GM18519 (cell line): Measurements from ENCODE around the gene AFDN.

Experiments
- ATAC-seq: cut with Tn5 transposase; IDR thresholded peaks from one replicate; pipeline ENCODE4 v1.9.1; 2021; ENCODE audit warnings: mild to moderate bottlenecking, moderate library complexity; ENCODE audit not compliant: unreplicated experiment, low FRiP score

The AFDN gene

DNA sequence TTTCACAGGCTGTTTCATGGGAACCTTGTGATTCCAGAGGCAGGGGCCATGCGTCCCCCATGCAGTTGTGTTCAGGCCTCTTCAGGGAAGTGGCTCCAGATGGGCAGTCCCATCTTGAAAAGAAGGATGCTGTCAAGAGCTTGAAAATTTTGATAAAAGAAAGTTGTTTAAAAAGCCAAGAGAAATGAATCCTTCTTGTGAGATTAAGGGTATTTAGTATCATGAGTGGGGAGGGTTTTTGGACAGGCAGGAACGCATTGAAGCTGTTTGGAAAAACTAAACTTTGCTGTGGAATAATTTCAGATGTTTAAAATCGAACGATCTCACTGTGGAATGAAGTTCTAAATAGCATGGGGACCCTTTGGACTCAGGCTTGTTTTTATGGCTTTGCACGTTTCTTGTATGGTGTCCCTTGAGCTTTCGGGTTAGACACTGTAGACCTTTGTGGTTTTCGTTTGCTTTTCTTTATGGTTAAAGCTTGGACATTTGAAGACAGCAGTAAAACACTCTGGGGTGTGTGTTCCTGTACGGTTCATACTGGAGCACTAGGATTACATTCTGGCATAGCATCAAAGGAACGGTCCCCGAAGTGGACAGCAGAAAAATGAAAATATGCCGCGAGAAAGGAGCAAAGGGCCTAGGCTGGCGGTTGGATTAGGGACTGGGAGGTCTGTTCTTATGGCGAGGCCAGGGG is 188.9 kb downstream of the AFDN start:
- no peak for ATAC-seq

DNA sequence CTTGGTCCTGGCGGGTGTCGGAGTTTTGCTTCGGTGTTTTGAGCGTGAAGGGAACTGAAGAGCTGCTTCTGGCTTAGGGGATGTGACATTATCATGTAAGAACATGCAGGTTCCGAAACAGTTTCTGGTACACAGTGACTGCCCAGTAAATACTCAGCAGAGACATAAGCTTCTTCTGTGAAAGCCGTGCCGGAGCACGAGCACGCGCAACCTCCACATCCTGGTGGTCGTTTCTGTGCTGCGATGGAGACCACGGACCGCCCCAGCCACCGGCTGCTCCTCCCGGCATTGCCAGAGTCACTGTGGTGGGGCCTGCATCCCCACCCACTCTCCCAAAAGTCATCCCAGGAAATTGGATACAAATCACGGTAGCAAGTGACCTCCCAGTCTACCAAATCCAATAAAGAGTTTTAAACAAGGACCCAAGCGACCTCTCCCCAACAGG is 189.5 kb downstream of the AFDN start:
- no peak for ATAC-seq

DNA sequence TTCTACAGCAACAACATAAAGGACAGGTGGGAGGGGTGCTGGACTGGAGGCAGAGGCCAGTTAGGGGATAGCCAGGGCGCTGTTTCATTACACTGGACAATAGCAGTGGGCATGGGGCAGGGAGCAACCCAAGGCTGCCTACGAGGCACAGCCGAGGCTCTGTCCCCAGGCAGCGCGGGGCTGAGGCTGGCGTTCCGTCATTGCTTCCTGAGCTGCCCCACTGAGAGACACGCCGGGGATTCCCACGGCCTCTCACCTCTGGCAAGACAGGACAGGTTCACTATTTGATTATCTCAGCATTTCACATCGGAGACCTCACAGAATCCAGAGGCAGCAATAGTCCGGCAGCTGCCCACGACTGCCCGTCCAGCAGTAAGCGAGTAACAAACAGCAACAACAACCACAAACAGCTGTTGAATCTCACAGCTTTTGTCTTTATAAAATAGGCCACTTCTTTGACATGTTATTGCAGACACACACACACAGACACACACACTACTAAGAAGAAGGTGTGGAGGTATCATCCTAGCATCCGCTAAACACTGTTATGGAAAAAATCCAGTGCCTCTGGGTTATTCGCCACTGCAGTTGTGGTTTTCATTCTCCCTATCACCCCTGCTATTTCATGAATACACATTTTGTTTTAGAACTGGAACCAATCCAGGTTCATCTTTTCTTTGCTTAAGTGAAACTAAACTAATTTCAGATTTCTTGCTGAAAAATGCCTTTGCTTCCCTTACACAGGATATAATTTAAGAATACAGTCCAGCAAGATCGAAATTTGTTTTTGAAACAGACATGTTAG is 190.2 kb downstream of the AFDN start:
- no peak for ATAC-seq

DNA sequence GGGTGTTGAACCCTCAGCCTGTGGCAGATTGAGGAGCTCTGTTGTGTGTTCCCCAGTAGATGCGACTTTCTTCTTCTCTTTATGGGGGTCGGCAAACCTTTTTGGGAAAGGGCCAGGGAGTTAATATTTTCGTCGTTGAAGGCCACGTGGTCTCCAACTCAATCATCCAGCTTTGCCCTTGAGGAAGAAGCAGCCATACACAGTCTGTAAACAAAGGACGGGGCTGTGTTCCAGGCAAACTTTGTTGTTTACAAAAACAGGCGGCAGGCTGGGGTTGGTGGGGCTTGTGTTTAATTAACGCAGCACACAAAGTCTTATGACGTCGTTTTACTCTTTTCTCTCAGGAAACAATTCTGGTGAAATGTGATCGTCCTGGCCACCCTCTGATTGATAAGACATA is 190.9 kb downstream of the AFDN start:
- ATAC-seq: no peak

DNA sequence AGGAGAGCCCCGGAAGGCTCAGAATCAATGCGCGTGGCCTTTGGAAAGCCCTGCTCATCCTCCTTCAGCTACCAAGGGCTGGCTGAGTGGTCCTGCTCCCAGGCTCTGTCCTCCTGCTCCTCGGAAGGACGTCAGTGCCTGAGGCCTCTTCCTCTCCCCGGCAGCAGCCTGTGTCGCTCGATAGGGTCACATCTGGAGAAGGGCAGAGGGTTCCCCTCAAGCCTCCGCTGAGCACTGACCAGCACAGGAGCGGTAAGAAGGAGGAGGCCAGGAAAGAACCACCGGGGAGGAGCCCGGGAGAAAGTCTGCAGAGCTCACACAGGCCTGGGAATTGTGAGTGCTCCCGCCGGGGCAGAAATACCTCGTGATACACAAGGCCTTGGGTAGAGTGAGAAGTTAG is 192.0 kb downstream of the AFDN start:
- ATAC-seq: no peak

DNA sequence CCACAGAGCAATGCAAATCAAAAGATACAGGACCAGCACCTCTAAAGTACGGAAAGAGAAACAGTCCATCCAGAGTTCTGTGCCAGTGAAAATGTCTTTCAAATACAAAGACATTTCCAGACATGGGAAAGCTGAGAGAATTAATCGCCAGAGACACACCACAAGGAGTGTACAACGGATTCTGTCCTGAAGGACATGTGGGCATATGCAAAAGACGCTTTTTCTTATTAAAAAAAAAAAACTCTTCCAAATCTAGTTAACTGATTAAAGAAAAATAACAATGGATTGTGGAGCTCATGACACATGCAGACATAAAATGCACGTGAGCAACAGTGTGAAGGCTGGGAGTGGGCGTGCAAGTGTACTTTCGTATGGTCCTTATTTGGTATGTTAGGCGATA is 193.5 kb downstream of the AFDN start:
- ATAC-seq: no peak

DNA sequence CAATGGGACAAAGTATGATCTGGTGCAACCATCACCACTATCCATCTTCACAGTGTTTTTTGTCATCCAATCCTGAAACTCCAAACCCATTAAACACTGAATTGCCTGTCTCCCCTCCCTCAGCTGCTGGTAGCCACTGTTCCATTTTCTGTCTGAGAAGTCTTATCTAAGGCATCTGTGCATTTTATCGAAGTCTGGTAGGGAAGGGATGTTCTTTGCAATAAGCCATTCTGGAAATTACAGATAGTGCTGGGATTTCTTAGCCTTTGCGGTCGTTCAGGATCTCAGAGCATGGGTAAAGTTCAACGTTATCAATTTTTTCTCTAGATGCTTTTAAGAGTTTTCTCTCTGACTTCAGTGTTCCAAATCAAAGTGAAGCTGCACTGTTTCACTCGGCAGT is 194.9 kb downstream of the AFDN start:
- ATAC-seq: no peak
